NCI-H345 treated with DMSO at 0.1 percent for 48 hours (cell line): ENCODE results near the gene PRR7.
"Not testable (repeated sequence)": the region's sequence is repeated elsewhere in the genome, so short reads cannot be mapped to it uniquely, and the experiment has no call there.

ENCODE experiments used
- DNase-seq: peaks from one replicate; lab custom pipeline; 2025; ENCODE audit not compliant: unreplicated experiment; lab: John Stamatoyannopoulos, UW

Gene PRR7

GRCh38 chr5:177482359-177482795 is 35.8 kb downstream of the PRR7 start:
- no peak for DNase-seq

GRCh38 chr5:177483042-177483441 is 36.4 kb downstream of the PRR7 start:
- DNase-seq, result no peak

- no peak for DNase-seq
These were observed 37.6 kb downstream of the PRR7 start for GRCh38 chr5:177483994-177484901.

- no peak for DNase-seq
These were observed 38.4 kb downstream of the PRR7 start for GRCh38 chr5:177484902-177485549.

GRCh38 chr5:177485753-177486152 is 39.1 kb downstream of the PRR7 start:
- not testable (repeated sequence) for DNase-seq

GRCh38 chr5:177486256-177486655 is 39.6 kb downstream of the PRR7 start:
- DNase-seq, result no peak

GRCh38 chr5:177487144-177487543 is 40.5 kb downstream of the PRR7 start:
- DNase-seq, result no peak

GRCh38 chr5:177487975-177488374 is 41.4 kb downstream of the PRR7 start:
- DNase-seq, result no peak

GRCh38 chr5:177489119-177489716 is 42.6 kb downstream of the PRR7 start:
- DNase-seq, result no peak

GRCh38 chr5:177490311-177490991 is 43.8 kb downstream of the PRR7 start:
- DNase-seq, result no peak

GRCh38 chr5:177490992-177491391 is 44.4 kb downstream of the PRR7 start:
- DNase-seq, result no peak

- DNase-seq, result no peak
These were observed 44.9 kb downstream of the PRR7 start for GRCh38 chr5:177491429-177491945.

GRCh38 chr5:177491983-177492746 is 45.6 kb downstream of the PRR7 start:
- DNase-seq, result no peak

- DNase-seq, result no peak
These were observed 46.2 kb downstream of the PRR7 start for GRCh38 chr5:177492841-177493240.

GRCh38 chr5:177493795-177494345 is 47.3 kb downstream of the PRR7 start:
- no peak for DNase-seq

- DNase-seq, result no peak
These were observed 48.0 kb downstream of the PRR7 start for GRCh38 chr5:177494346-177495195.

- no peak for DNase-seq
These were observed 48.8 kb downstream of the PRR7 start for GRCh38 chr5:177495243-177496060.

- DNase-seq, result no peak
These were observed 49.6 kb downstream of the PRR7 start for GRCh38 chr5:177496070-177496726.
